Medulla oblongata (tissue), 1 donor: ENCODE measurements around the gene PRKCI.
"Not testable (repeated sequence)": the region's sequence is repeated elsewhere in the genome, so short reads cannot be mapped to it uniquely, and the experiment has no call there.

Experiments used
- DNase-seq: peaks from one replicate; pipeline ENCODE4 v3.0.0-alpha.2; 2015; ENCODE audit errors: extremely low spot score

The PRKCI gene

DNA sequence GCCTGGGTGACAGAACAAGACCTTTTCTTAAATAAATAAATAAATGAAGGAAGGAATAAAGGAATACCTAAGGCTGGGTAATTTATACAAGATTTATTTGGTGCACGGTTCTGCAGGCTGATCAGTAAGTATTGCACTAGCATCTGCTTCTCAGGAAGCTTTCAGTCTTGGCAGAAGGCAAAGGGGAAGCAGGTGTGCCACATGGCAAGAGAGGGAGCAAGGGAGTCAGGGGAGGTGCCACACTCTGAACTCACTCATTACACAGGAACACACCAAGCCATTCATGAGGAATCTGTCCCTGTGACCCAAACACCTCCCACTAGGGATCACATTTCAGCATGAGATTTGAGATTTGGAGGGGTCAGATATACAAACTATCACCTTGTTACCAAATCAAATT lies 56.4 kb downstream of the PRKCI start:
- DNase-seq: no peak

GRCh38 chr3:170290194-170290593 lies 68.0 kb downstream of the PRKCI start:
- DNase-seq: no peak

DNA sequence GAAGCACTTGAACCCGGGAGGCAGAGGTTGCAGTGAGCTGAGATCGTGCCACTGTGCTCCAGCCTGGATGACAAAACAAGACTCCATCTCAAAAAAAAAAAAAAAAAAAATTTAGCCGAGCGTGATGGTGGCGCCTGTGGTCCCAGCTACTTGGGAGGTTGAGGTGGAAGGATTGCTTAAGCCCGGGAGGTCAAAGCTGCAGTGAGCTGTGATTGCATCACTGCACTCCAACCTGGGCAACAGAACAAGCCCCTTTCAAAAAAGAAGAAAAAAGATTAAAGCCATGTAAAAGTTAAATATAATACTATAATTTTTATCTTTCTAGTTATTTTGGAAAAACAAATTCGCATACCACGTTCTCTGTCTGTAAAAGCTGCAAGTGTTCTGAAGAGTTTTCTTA lies 73.4 kb downstream of the PRKCI start:
- DNase-seq: no peak

DNA sequence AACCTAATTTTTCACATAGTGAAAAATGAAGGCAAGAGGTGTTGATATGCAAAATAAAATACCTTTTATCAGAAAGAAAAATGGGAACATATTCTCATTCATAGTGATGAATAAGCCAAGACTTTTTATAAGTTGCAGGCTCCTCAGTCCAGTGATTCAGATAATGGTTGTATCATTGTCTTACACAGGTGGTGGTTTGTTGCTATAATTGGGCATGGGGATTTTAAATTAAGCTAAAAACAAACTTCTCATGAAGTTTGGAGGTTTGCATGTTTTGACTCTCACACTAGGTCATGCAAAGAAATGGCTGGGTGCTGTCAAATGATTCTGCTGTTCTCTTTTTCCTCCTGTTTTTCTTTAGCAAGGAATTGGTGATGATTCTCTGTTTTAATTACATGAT lies 74.5 kb downstream of the PRKCI start:
- no peak for DNase-seq

GRCh38 chr3:170301405-170301804 lies 79.2 kb downstream of the PRKCI start:
- DNase-seq: no peak

DNA sequence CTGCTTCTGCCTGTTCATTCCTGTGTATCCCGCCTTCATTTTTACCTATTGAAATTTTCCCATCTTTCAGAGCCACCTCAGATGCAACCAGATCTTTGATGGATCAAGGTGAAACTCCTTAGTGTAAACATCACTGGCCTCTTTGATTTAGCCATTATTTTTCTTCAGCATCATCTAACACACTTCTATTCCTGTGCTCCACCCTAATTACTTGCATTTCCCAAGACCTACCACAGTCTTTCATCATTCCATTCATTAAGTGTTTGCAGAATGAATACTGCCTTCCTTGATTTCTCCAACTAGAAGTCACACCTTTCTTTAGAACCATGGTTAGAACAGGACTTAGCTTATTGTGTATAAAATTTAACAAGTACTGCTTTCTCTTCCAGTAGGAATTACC lies 79.8 kb downstream of the PRKCI start:
- no peak for DNase-seq

- no peak for DNase-seq
Observed at GRCh38 chr3:170306015-170306414, 83.8 kb downstream of the PRKCI start.

- DNase-seq: no peak
Observed at GRCh38 chr3:170307671-170308405, 85.6 kb downstream of the PRKCI start.

DNA sequence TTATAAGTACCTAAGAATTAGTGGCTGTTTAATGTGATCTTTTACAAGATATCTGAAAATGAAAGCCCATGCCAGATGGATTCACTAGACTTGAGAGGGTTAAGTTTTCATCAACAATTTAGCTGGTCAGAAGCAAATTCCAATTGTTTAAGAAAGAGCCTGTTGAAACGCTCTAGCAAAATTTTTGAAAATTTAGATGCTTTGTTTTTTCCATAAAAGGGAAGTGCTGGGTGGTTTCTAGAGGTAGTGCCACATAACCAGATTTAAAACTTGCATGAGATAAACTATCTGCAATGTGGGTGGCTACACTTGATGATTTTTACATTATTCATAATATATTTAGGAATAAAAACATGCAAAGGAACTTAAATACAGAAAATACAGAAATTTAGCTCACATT lies 86.8 kb downstream of the PRKCI start:
- no peak for DNase-seq

- no peak for DNase-seq
Observed at GRCh38 chr3:170317954-170318353, 95.7 kb downstream of the PRKCI start.

GRCh38 chr3:170320461-170321121 lies 98.4 kb downstream of the PRKCI start:
- DNase-seq: no peak

DNA sequence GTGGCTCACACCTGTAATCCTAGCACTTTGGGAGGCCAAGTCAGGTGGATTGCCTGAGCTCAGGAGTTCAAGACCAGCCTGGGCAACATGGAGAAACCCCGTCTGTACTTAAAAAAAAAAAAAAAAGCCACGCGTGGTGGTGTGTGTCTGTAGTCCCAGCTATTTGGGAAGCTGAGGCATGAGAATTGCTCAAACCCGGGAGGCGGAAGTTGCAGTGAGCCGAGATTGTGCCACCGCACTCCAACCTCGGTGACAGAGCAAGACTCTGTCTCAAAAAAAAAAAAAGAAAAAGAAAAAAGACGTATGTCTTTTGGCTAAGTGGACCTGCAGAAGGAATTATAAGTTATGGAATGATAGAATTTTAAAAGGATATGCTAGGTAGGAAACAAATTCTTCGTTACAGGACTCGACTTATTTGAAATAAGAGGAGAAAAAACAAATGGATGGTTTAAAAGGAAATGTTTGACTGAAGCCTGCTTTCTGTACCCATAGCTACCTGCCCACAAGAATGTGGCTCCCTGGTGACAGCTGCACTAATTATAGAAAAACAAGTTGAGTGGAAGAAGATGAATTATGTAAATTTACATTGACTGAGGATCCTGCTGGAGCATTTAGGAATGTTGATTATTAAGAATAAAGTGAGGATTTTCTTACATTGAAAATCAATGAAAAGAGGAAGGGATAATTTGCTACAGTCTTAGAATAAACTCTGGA lies 99.3 kb downstream of the PRKCI start:
- no peak for DNase-seq

DNA sequence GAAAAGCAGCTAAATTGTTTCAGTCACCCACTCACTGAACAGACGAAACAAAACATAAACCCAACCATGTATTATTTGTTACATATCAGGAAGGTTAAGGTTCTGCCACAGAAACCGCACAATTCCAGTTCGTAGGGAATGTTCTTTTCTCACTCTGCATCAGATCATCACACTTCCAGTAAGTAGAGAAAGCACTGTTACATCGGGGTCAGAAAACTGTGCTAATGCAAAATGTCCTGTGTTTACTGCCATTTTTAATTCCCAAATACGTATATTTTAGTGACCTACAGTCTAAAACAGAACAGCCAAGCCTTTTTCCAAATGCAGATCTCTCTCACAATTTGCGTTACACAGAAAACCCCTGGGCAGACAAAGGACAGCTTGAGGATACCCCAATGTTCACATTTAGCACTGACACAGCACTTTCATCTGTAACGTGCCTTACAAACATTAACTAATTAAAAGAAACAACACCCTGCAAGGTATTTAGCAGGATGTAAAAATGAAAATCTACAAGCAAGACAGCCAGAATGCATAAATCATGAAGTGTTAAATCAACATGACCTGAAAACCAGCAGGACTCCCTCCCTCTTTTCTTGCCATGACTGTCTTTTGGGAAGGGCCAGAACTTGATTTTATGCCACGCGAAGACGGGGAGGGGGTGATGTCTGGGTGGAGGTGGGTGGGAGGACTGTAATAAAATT lies 100.5 kb downstream of the PRKCI start:
- no peak for DNase-seq

DNA sequence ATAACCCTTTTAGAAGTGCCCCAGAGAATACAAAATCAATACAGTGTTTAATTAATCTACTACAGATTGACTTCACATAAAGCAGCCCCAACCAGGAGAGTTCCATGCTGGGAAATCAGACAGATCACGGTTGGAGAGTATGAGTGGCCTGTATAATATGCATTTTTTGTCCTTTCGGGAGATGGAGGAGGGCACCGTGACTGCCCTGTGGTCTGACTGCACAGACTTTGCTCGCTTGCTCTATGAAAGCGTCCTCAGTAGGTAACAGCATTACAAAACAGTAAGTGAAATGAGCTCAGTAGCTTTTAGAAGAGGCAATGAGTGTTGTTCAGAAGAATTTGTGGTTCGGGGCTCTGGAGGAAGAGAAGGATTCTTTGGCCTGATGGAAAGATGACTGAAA lies 101.1 kb downstream of the PRKCI start:
- DNase-seq: no peak

DNA sequence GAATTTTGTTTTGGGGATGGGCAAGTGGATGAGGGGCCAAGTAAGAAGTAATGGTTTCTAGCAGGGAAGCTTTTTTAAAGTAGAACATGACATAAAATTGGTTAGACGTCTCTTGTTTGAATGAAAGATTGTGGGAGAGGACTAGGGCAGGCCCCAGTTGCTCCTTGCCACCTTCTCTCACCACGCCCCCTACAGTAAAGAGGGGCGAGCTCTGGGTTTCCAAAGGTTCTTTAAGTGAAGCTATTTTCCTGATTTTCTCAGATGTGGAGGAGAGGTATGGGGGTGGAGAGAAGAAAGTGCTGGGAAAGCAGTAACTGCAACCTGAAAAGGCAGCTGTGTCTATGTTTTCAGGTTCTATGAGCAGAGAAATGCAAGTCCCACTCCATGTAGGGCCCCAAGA lies 102.7 kb downstream of the PRKCI start:
- no peak for DNase-seq

- DNase-seq: no peak
Observed at GRCh38 chr3:170327040-170327808, 105.0 kb downstream of the PRKCI start.

DNA sequence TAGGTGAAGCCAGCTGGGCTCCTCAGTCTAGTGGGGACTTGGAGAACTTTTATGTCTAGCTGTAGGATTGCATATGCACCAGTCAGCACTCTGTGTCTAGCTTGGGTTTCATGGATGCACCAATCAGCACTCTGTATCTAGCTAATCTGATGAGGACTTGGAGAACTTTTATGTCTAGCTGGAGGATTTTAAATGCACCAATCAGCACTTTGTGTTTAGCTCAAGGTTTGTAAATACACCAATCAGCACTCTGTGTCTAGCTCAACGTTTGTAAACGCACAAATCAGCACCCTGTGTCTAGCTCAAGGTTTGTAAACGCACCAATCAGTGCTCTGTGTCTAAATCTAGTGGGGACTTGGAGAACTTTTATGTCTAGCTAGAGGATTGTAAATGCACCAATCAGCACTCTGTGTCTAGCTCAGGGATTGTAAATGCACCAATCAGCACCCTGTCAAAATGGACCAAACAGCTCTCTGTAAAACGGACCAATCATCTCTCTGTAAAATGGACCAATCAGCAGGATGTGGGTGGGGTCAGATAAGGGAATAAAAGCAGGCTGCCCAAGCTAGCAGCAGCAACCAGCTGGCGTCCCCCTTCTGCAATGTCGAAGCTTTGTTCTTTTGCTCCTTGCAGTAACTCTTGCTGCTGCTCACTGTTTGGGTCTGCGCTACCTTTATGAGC lies 105.8 kb downstream of the PRKCI start:
- not testable (repeated sequence) for DNase-seq

DNA sequence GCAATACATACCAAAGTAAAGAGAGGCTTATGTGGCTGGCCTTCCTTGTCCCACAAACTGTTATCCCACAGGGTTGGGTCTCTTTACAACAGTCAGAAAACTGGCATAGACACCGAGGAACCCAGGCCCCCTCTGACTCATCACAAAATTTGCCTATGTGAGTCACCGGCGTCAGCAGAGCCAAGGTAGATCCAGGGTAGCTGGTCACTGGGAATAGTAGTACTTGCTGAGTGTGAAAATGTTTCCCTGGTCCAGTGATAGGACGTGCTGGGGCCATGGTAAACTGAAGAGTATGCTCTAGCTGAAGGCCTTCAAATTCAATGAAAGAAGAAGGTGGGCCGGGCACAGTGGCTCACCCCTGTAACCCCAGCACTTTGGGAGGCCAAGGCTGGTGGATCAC lies 108.1 kb downstream of the PRKCI start:
- no peak for DNase-seq

- no peak for DNase-seq
Observed at GRCh38 chr3:170331143-170331542, 108.9 kb downstream of the PRKCI start.

DNA sequence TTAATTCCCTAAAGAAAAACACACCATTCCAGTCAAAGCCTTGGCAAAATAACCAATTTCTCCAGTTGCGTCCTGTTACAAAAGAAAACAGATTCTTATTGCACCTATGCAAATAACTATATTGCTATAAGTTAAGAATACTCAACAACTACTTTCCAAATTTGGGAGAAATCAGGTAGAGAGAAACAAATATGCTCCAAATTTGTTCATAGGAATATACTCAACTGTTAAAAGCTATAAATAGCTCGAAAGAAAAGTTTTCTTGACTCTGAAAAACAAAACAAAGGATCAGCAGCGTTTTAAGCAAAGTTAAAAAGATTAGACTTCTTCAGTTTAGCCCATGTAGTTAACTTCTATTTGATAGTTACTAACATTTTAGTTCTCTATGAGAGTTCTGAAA lies 115.2 kb downstream of the PRKCI start:
- DNase-seq: no peak
